Smooth muscle cell (in vitro differentiated cells): Measurements from ENCODE around the gene ZNF830. TPM values are rescaled to one million over a fixed set of nuclear protein-coding genes. Genes with fewer than 3 reads are reported as not detected.

ENCODE experiments used
- DNase-seq: peaks from one replicate; lab custom pipeline; 2025; ENCODE audit not compliant: unreplicated experiment; lab: John Stamatoyannopoulos, UW
- H2AFZ ChIP-seq: fragments of 200-600 bp; sonication (generic); 2 replicates; pipeline ENCODE4 v1.6.0; 2016; ENCODE audit warnings: antibody characterized with exemption, low read depth, mild to moderate bottlenecking
- H3F3A ChIP-seq: fragments of 200-600 bp; sonication (generic); 2 replicates; pipeline ENCODE4 v1.6.0; 2017; ENCODE audit warnings: antibody characterized with exemption, low read depth
- H3K27ac ChIP-seq: fragments of 200-600 bp; sonication (generic); 2 replicates; pipeline ENCODE4 v1.5.1; 2016; ENCODE audit warnings: low read depth, mild to moderate bottlenecking
- H3K27me3 ChIP-seq: fragments of 200-600 bp; sonication (generic); 2 replicates; pipeline ENCODE4 v1.6.1; 2016; ENCODE audit warnings: low read depth, mild to moderate bottlenecking
- H3K36me3 ChIP-seq: fragments of 200-600 bp; sonication (generic); 2 replicates; pipeline ENCODE4 v1.5.1; 2016; ENCODE audit warnings: low read depth
- H3K4me1 ChIP-seq: fragments of 200-600 bp; sonication (generic); 2 replicates; pipeline ENCODE4 v1.5.1; 2016; ENCODE audit warnings: low read depth
- H3K4me2 ChIP-seq: fragments of 200-600 bp; sonication (generic); 2 replicates; pipeline ENCODE4 v1.6.0; 2016; ENCODE audit warnings: mild to moderate bottlenecking
- H3K4me3 ChIP-seq: fragments of 200-600 bp; sonication (generic); 2 replicates; pipeline ENCODE4 v1.5.1; 2016; ENCODE audit warnings: mild to moderate bottlenecking
- H3K79me2 ChIP-seq: fragments of 200-600 bp; sonication (generic); 2 replicates; pipeline ENCODE4 v1.6.0; 2016; ENCODE audit warnings: low read depth, mild to moderate bottlenecking
- H3K9ac ChIP-seq: fragments of 200-600 bp; sonication (generic); 2 replicates; pipeline ENCODE4 v1.6.0; 2016; ENCODE audit warnings: low read depth
- H3K9me3 ChIP-seq: fragments of 200-600 bp; sonication (generic); replicated peaks from 2 replicates; pipeline ENCODE4 v1.5.1; 2016; ENCODE audit warnings: low read depth
- H4K20me1 ChIP-seq: fragments of 200-600 bp; sonication (generic); 2 replicates; pipeline ENCODE4 v1.6.0; 2016; ENCODE audit warnings: low read depth
- WGBS: methylation state at CpG from one replicate; pipeline ENCODE4 v1.1.7; 2016; ENCODE audit warnings: low lambda C conversion rate; 5-methylcytosine and 5-hydroxymethylcytosine counted together
- polyA plus RNA-seq: library from polyadenylated mRNA; unstranded; fragments of >200 nt; fragmentation: Nextera tagmentation; extraction: Ambion mirVana; gene quantifications from 2 replicates; pipeline ENCODE4 v1.2.1, GENCODE V29; 2016
- total RNA-seq: library from RNA; depleted of rRNA; stranded (reverse); fragments of >200 nt; gene quantifications from 2 replicates; pipeline ENCODE4 v1.2.3, GENCODE V29; 2014
- TF ChIP-seq, protein P1 (sequence below): fragments of 200-600 bp; sonication (generic); IDR thresholded peaks from 2 replicates; pipeline ENCODE4 v1.5.1; 2017; ENCODE audit warnings: borderline replicate concordance, mild to moderate bottlenecking, antibody characterized with exemption; ENCODE audit not compliant: insufficient read depth, poor library complexity, severe bottlenecking

ZNF830 gene
- total and polyA plus RNA-seq, 2 experiments from 2014 or later: 10.2 to 10.4 TPM

- Histone ChIP-seq H3K4me2 (peak overlapping the region; percentile 90), H3K27ac (peak overlapping the region; percentile 98), H3K27me3 (no peaks in the 10 kb centered on the region), H2AFZ (no peak overlapping the region), H3K9me3 (no peaks in the 10 kb centered on the region), H3K9ac (no peak overlapping the region), H3K79me2 (peaks cover 21% of the 10 kb centered on the region), H3K36me3 (no peaks in the 10 kb centered on the region), H3K4me3 (peak overlapping the region; percentile 88), H3F3A (no peaks in the 10 kb centered on the region), H4K20me1 (no peaks in the 10 kb centered on the region), H3K4me1 (peaks cover 17% of the 10 kb centered on the region)
- TF ChIP-seq, protein P1, sequence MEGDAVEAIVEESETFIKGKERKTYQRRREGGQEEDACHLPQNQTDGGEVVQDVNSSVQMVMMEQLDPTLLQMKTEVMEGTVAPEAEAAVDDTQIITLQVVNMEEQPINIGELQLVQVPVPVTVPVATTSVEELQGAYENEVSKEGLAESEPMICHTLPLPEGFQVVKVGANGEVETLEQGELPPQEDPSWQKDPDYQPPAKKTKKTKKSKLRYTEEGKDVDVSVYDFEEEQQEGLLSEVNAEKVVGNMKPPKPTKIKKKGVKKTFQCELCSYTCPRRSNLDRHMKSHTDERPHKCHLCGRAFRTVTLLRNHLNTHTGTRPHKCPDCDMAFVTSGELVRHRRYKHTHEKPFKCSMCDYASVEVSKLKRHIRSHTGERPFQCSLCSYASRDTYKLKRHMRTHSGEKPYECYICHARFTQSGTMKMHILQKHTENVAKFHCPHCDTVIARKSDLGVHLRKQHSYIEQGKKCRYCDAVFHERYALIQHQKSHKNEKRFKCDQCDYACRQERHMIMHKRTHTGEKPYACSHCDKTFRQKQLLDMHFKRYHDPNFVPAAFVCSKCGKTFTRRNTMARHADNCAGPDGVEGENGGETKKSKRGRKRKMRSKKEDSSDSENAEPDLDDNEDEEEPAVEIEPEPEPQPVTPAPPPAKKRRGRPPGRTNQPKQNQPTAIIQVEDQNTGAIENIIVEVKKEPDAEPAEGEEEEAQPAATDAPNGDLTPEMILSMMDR: no peak
- DNase-seq: no peak
- 77% methylated on average over 7 of the region's 7 CpGs for WGBS
These were observed 17.8 kb downstream of the ZNF830 start for GRCh38 chr17:34979153-34979552.

- DNase-seq: no peak
- WGBS: 18% methylated on average over 15 of the region's 15 CpGs
These were observed 18.5 kb downstream of the ZNF830 start for GRCh38 chr17:34979650-34980352.

GRCh38 chr17:34980353-34980680 is 19.0 kb downstream of the ZNF830 start, which contains the start of gene LIG3:
Gene LIG3 (plus strand): TSS chr17:34980512. CDS start chr17:34983006, 2,494 bp downstream.
- Histone ChIP-seq H3K9ac (peak within 1 kb of the TSS; percentile 99), H3K79me2 (peaks cover 33% of the 10 kb centered on the region), H3F3A (no peaks in the 10 kb centered on the region), H3K4me3 (peak within 1 kb of the TSS; percentile 88), H3K36me3 (no peaks in the 10 kb centered on the region), H3K4me2 (peak within 1 kb of the TSS; percentile 90), H3K9me3 (no peaks in the 10 kb centered on the region), H3K27me3 (no peaks in the 10 kb centered on the region), H3K27ac (peak within 1 kb of the TSS; percentile 98), H4K20me1 (no peaks in the 10 kb centered on the region), H3K4me1 (peaks cover 17% of the 10 kb centered on the region), H2AFZ (peak within 1 kb of the TSS; percentile 85)
- under 1% methylated on average over 37 of the region's 39 CpGs for WGBS
- DNase-seq: peak; percentile 92
- TF ChIP-seq, protein P1: no peak

More at GRCh38 chr17:34979650-34980352, 18.5 kb downstream of the ZNF830 start:
- H3K9ac ChIP-seq: peak overlapping the region; percentile 99
- H3K4me1 ChIP-seq: peaks cover 17% of the 10 kb centered on the region
- H3K79me2 ChIP-seq: peaks cover 28% of the 10 kb centered on the region
- H4K20me1 ChIP-seq: no peaks in the 10 kb centered on the region
- H3K27me3 ChIP-seq: no peaks in the 10 kb centered on the region
- H3F3A ChIP-seq: no peaks in the 10 kb centered on the region
- no peaks in the 10 kb centered on the region for H3K36me3 ChIP-seq
- peak overlapping the region; percentile 85 for H2AFZ ChIP-seq
- H3K27ac ChIP-seq: peak overlapping the region; percentile 98
- peak overlapping the region; percentile 90 for H3K4me2 ChIP-seq
- H3K4me3 ChIP-seq: peak overlapping the region; percentile 88
- H3K9me3 ChIP-seq: no peaks in the 10 kb centered on the region
- TF ChIP-seq, protein P1: no peak
